Astrocyte (in vitro differentiated cells and primary cell): Measurements from ENCODE around the gene LMX1B.

ENCODE experiments used
- CTCF ChIP-seq: IDR thresholded peaks from 2 replicates; pipeline ENCODE4 v1.5.1; 2011; ENCODE audit warnings: low read depth, mild to moderate bottlenecking, inconsistent platforms, low read length, moderate library complexity; ENCODE audit not compliant: insufficient read depth
- EZH2 ChIP-seq: IDR thresholded peaks from 2 replicates; pipeline ENCODE4 v1.6.1; 2012; ENCODE audit warnings: mild to moderate bottlenecking, low read length, inconsistent platforms; ENCODE audit not compliant: insufficient read depth

- TF ChIP-seq CTCF: no peak
- TF ChIP-seq EZH2: no peak
Measured at GRCh38 chr9:126687930-126688461, 74.3 kb downstream of the LMX1B start.
